Hepatocyte (in vitro differentiated cells): ENCODE data around the gene GSTO1.

ENCODE experiments used
- CTCF ChIP-seq: fragments of 200-600 bp; sonication (generic); IDR thresholded peaks from 2 replicates; pipeline ENCODE4 v1.5.1; 2016; ENCODE audit warnings: antibody characterized with exemption, mild to moderate bottlenecking; ENCODE audit not compliant: poor library complexity
- EZH2 ChIP-seq: fragments of 200-600 bp; sonication (generic); IDR thresholded peaks from 2 replicates; pipeline ENCODE4 v1.6.1; 2016; ENCODE audit warnings: antibody characterized with exemption, mild to moderate bottlenecking, borderline replicate concordance
- EZH2phosphoT487 ChIP-seq: fragments of 200-600 bp; sonication (generic); IDR thresholded peaks from one replicate; pipeline ENCODE4 v1.6.1; 2018; ENCODE audit warnings: antibody characterized with exemption, mild to moderate bottlenecking, low read depth, moderate library complexity; ENCODE audit not compliant: unreplicated experiment, severe bottlenecking

GRCh38 chr10:104299031-104299904, 44.6 kb downstream of the GSTO1 start:
- no peak for TF ChIP-seq CTCF
- no peak for TF ChIP-seq EZH2
- TF ChIP-seq EZH2phosphoT487, result no peak
